Type B pancreatic cell (in vitro differentiated cells): ENCODE results near the gene MRM2. TPM values are rescaled to one million over a fixed set of nuclear protein-coding genes. Genes with fewer than 3 reads are reported as not detected.
A peak's percentile ranks its signal among the peaks of the same experiment; 100 is the strongest.

Experiments
- DNase-seq: peaks from one replicate; pipeline ENCODE4 v3.0.0; 2021; ENCODE audit warnings: mixed read lengths; ENCODE audit not compliant: unreplicated experiment; ENCODE audit errors: extremely low spot score
- H3K27ac Mint-ChIP-seq: 2 replicates; pipeline ENCODE4 v1.8.0; 2021; ENCODE audit warnings: mild to moderate bottlenecking, mixed read lengths
- H3K27me3 Mint-ChIP-seq: 2 replicates; pipeline ENCODE4 v1.8.0; 2021; ENCODE audit warnings: mixed read lengths
- H3K36me3 Mint-ChIP-seq: 2 replicates; pipeline ENCODE4 v1.8.0; 2021; ENCODE audit warnings: mixed read lengths
- H3K4me1 Mint-ChIP-seq: one replicate; pipeline ENCODE4 v1.8.0; 2021; ENCODE audit warnings: mixed read lengths; ENCODE audit not compliant: unreplicated experiment
- H3K4me3 Mint-ChIP-seq: 2 replicates; pipeline ENCODE4 v1.8.0; 2021; ENCODE audit warnings: mild to moderate bottlenecking, mixed read lengths
- H3K9me3 Mint-ChIP-seq: 2 replicates; pipeline ENCODE4 v1.8.0; 2021; ENCODE audit warnings: mixed read lengths
- CTCF ChIP-seq: fragments of 200-600 bp; sonication (generic); conservative IDR thresholded peaks from 2 replicates; pipeline ENCODE4 v1.5.0; 2021; ENCODE audit warnings: antibody characterized with exemption, mild to moderate bottlenecking
- total RNA-seq: library from RNA; stranded (reverse); gene quantifications from 2 replicates; pipeline ENCODE4 v1.2.1, GENCODE V29; 2021; ENCODE audit warnings: low replicate concordance

The MRM2 gene
- total RNA-seq, 1 donor from 2014 or later, result 35.3 TPM

GRCh38 chr7:2200584-2200980 is 41.4 kb downstream of the MRM2 start:
- peaks cover 25% of the 10 kb centered on the region for H3K4me1 Mint-ChIP-seq
- DNase-seq, result no peak
- no peaks in the 10 kb centered on the region for H3K9me3 Mint-ChIP-seq
- no peaks in the 10 kb centered on the region for H3K27me3 Mint-ChIP-seq
- H3K4me3 Mint-ChIP-seq, result no peak overlapping the region
- TF ChIP-seq CTCF, result no peak
- H3K27ac Mint-ChIP-seq, result no peak overlapping the region
- peaks cover 17% of the 10 kb centered on the region for H3K36me3 Mint-ChIP-seq

- H3K27me3 Mint-ChIP-seq, result no peaks in the 10 kb centered on the region
- H3K27ac Mint-ChIP-seq, result no peak overlapping the region
- peaks cover 21% of the 10 kb centered on the region for H3K4me1 Mint-ChIP-seq
- DNase-seq, result peak; percentile 63
- H3K4me3 Mint-ChIP-seq, result no peak overlapping the region
- no peak for TF ChIP-seq CTCF
- peaks cover 22% of the 10 kb centered on the region for H3K36me3 Mint-ChIP-seq
- H3K9me3 Mint-ChIP-seq, result no peaks in the 10 kb centered on the region
Observed at GRCh38 chr7:2199956-2200583, 41.9 kb downstream of the MRM2 start.

- Mint-ChIP-seq H3K27ac (no peak overlapping the region), H3K4me1 (peaks cover 19% of the 10 kb centered on the region), H3K27me3 (no peaks in the 10 kb centered on the region), H3K4me3 (no peak overlapping the region), H3K9me3 (no peaks in the 10 kb centered on the region), H3K36me3 (peaks cover 23% of the 10 kb centered on the region)
- peak; percentile 63 for DNase-seq
- TF ChIP-seq CTCF, result no peak
Observed at GRCh38 chr7:2199528-2199927, 42.5 kb downstream of the MRM2 start.

GRCh38 chr7:2198760-2199159 is 43.2 kb downstream of the MRM2 start:
- Mint-ChIP-seq H3K36me3 (peaks cover 23% of the 10 kb centered on the region), H3K27me3 (no peaks in the 10 kb centered on the region), H3K4me3 (no peak overlapping the region), H3K9me3 (no peaks in the 10 kb centered on the region), H3K27ac (no peak overlapping the region), H3K4me1 (peaks cover 12% of the 10 kb centered on the region)
- DNase-seq, result peak; percentile 61
- no peak for TF ChIP-seq CTCF

GRCh38 chr7:2198206-2198605 is 43.8 kb downstream of the MRM2 start:
- no peak for TF ChIP-seq CTCF
- Mint-ChIP-seq H3K9me3 (no peaks in the 10 kb centered on the region), H3K4me1 (peaks cover 7% of the 10 kb centered on the region), H3K4me3 (no peak overlapping the region), H3K27me3 (no peaks in the 10 kb centered on the region), H3K36me3 (peaks cover 21% of the 10 kb centered on the region), H3K27ac (no peak overlapping the region)
- DNase-seq, result no peak
